HG03280 (cell line): ENCODE results near the gene PTPRQ.
"Not testable (repeated sequence)": the region's sequence is repeated elsewhere in the genome, so short reads cannot be mapped to it uniquely, and the experiment has no call there.

Experiments
- ATAC-seq: cut with Tn5 transposase; IDR thresholded peaks from one replicate; pipeline ENCODE4 v1.9.1; 2021; ENCODE audit warnings: mild to moderate bottlenecking, moderate library complexity; ENCODE audit not compliant: unreplicated experiment

The PTPRQ gene

DNA sequence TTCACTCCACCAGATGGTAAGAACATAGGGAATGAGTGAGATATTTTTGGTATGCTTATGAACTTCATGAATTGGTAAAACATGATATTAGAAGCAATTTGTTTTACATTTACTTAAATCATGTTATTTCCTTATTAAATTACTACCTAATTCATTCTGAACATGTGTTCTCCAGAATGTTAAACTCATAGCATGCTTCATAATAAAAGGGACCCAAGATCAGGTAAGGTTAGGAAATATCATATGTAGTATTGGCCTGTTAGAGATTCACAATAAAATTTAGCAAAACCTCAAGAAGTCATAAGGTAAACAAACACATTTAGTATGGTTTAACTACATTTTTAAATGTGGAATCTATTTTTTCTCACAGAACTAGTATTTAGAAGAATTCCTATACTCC, 28.2 kb downstream of the PTPRQ start:
- ATAC-seq = no peak

- no peak for ATAC-seq
Measured at GRCh38 chr12:80472911-80473500, 29.0 kb downstream of the PTPRQ start.

GRCh38 chr12:80477521-80478145, 33.6 kb downstream of the PTPRQ start:
- ATAC-seq = not testable (repeated sequence)

DNA sequence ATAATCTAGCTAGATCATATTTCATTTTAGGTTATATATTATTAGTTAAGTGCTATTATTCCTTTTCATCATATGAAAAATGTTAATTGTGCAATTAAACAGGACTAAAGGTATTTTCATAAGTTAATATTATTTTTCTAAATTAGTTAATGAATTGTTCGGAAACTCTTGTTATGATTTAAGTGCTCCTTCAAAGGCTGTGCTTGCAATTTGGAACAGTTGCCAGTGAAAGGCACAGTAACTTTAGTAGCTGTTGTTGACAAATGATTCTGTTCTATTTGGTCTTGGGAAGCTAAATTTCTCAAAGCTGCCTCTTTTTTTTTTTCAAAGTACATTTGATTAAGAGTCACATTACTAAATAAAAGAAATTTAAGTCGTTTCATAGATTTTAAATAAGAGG, 40.7 kb downstream of the PTPRQ start:
- no peak for ATAC-seq

GRCh38 chr12:80485222-80485987, 41.4 kb downstream of the PTPRQ start:
- ATAC-seq = peak; percentile 67

GRCh38 chr12:80490329-80490728, 46.3 kb downstream of the PTPRQ start:
- ATAC-seq = no peak

DNA sequence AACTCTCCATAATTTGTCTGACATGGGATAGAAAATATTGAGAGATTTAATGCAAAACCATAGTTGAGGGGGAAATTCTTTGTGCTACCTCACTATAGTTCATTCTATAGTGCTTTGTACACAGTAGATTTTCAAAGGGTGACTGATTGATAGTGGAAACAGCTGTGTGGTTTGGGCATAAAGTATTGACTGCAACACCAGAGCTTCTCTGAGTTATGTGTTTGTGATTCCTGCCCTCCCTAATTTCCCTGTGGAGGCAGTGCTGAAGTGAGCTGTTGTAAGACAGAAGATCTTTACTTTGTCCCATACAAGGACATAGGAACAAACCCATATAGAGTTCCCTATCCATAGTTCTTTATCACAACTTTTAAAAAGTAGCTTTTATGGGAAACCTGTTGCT, 47.1 kb downstream of the PTPRQ start:
- ATAC-seq = no peak

DNA sequence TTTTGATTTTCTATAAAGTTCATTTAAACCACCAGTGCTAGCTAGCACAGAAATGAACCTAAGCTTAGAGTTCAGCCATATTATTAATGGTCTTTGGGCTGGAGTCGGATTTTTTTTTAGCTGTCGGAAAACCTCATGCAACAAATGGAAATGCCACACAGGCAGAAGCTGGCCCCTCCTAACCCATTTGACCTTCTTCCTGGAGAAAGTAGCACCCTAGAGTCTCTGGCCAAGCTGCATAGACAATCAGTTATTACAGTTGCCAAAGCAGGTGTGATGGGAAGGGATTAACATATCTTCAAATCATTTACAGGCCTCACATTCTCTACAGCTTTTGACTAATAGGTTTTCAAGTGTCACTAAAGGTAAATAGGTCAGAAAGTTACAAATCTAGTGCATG, 49.4 kb downstream of the PTPRQ start:
- no peak for ATAC-seq

DNA sequence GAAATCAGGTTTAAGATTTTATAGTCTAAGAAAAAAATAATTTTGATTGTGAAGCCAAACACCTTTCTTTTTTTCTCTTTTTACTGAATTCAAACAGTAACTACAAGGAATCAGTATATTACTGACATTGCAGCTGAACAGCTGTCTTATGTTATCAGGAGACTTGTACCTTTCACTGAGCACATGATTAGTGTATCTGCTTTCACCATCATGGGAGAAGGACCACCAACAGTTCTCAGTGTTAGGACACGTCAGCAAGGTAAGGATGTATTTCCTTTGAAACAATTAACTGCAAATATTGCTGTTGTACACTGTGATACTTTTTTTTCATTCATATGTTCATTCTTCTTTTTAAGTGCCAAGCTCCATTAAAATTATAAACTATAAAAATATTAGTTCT, 50.8 kb downstream of the PTPRQ start:
- no peak for ATAC-seq

DNA sequence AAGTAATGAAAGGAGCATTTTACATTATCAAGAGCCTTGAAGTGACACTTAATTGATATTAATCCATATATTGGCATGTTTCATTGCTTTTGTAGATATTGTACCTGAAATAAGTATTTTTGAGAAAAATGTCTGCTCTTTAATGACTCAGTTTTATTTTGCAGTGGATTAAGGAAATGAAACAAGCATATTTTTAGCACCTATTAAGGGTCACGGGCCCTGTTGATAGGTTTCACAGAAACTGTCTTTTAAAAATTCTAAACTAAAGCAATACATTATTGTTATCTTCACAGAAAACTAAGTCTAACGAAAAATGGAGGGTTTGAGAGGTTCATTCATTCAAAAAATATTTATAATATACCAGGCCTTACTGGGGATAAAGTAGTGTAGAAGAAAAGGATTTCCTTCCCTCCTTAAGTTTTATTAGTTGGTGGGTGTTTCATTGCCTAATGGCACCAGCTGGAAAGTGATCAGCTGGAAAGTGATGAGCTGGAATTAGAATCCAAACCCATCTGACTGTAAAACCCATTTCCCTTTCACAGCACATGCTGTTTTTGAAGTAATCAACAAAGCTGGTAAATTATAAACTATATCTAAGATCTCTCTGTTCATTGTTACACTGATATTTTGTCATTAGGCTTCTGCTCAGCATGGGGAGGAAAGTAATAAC, 54.2 kb downstream of the PTPRQ start:
- no peak for ATAC-seq

GRCh38 chr12:80504389-80505163, 60.5 kb downstream of the PTPRQ start:
- no peak for ATAC-seq

DNA sequence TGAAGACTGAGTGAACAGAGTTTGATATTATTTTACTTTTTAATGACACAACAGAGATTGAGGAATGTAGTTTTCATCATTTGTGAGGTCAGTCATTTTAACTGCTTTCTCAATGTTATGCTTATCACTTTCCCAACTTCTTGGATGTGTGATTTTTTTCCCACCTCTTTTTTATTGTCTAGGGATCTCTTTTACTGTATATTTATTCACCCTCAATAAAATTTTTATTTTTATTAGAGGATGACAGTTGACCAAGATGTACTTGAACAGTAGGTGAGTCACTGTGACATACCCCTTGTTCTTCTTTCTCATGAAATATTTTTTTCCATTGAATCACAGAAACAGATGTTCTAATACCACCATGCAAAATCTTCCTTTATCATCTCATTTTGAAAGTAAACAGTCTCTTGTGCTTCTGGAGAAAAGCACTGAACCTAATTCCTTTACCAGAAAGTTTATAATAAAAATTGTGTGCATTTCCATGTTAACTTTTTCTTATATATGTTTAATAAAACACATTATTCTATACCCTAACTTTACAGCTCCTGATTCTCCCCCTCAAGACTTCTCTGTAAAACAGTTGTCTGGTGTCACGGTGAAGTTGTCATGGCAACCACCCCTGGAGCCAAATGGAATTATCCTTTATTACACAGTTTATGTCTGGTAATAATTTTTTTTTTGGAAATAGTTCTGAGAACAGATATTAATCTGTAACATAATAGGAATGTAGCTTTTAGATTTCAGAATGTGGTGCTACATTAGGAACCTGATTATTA, 65.9 kb downstream of the PTPRQ start:
- no peak for ATAC-seq

- ATAC-seq = no peak
Measured at GRCh38 chr12:80512781-80513180, 68.7 kb downstream of the PTPRQ start.

GRCh38 chr12:80513211-80513610, 69.2 kb downstream of the PTPRQ start:
- no peak for ATAC-seq

GRCh38 chr12:80517655-80518054, 73.6 kb downstream of the PTPRQ start:
- no peak for ATAC-seq

DNA sequence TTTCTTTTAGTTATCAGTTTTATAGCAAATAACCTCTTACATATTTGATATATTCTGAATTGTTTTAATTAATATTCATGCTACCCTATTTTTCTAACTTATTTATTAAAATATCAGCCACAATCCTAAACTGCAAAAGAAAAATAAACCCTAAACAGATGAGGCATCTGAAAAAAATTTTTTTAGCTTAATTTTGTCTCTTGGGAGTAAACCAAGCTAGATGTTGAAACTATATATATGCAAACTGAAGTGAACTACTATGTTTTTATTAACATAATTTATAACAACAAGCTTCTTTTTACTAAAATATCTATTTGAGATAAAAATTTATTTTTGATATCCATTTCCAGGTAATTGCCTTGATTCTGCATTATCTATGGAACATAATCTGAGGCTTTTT, 87.6 kb downstream of the PTPRQ start:
- no peak for ATAC-seq

GRCh38 chr12:80539029-80539428, 95.0 kb downstream of the PTPRQ start:
- no peak for ATAC-seq

DNA sequence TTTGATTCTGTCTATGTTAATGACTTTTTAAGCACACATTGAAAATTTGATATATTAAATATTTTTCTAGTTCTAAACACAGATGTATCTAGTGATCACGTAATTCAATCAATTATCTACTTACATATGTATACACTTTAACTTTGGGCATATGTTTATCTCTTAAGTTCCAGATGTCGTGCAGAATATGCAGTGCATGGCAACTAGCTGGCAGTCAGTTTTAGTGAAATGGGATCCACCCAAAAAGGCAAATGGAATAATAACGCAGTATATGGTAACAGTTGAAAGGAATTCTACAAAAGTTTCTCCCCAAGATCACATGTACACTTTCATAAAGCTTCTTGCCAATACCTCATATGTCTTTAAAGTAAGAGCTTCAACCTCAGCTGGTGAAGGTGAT, 105.3 kb downstream of the PTPRQ start:
- ATAC-seq = no peak

GRCh38 chr12:80551897-80552296, 107.9 kb downstream of the PTPRQ start:
- ATAC-seq = no peak

DNA sequence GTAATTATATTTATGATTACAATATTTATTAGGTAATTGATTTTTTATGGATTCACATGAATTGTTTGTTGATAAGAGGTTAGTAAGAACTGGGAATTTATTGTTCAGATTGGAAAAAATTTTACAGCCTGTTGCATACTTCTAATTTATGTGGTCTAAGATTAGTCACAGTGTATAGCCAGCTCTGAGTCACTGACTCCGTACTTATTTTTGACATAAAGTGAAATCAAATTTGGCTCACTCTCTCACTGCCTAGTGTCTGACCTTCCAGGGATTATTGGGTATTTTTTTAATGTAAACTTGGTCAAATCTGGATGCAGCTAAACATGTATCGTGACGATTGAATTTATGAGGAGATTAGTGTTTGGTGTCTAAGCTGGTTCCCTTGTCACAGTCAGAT, 109.3 kb downstream of the PTPRQ start:
- ATAC-seq = no peak
